ENCODE measurements around the gene SRL.
A peak's percentile ranks its signal among the peaks of the same experiment; 100 is the strongest.

The SRL gene

GRCh38 chr16:4241928-4242283, at the start of gene SRL:
Gene SRL, minus strand, starts transcription at chr16:4242080. Its CDS starts 13 bp downstream, at chr16:4242067.
- no peak for DNase-seq

GRCh38 chr16:4290236-4290830, 48.5 kb upstream of the SRL start:
- DNase-seq = peak; percentile 29

- DNase-seq = no peak
These were observed 46.5 kb upstream of the SRL start for GRCh38 chr16:4288148-4288921.

GRCh38 chr16:4285167-4285566, 43.3 kb upstream of the SRL start:
- peak; percentile 62 for DNase-seq

DNA sequence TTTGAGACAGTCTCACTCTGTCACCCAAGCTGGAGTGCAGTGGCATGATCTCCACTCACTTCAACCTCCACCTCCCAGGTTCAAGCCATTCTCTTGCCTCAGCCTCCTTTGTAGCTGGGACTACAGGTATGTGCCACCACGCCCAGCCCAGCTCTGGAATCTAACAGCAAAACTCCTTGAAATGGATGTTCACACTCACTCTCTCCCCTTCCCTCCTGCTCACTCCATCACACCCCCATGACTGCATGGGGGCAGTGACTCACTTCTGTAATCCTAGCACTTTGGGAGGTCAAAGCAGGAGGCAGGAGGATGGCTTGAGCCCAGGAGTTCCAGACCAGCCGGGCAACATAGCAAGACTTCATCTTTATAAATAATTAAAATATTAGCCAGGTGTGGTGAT, 42.1 kb upstream of the SRL start:
- no peak for DNase-seq

- DNase-seq = no peak
These were observed 41.6 kb upstream of the SRL start for GRCh38 chr16:4283441-4283840.

- no peak for DNase-seq
These were observed 38.7 kb upstream of the SRL start for GRCh38 chr16:4280625-4281024.

- DNase-seq = no peak
These were observed 36.2 kb upstream of the SRL start for GRCh38 chr16:4277987-4278513.

- DNase-seq = no peak
These were observed 34.0 kb upstream of the SRL start for GRCh38 chr16:4275861-4276260.

DNA sequence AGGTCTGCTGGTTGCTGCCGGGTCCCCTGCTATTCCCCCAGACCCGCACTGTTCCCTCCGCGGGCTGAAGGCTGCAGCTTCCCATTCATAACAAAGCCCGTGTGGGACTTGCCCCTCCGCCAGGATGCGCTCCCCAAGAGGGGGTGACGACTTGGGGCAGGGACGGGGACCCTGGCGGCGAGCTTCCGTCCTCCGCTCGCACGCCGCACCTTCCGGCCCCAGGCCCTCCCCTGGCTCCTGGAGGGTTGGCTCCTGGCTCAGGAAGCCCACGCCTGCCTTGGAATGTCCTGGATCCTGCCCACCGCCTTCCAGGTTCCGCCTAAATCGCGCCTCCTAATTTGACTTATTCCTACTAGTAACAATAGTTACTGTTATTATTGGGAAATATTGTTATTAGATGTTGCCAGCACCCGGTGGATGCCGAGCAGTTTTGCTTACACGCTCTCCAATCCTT, 32.0 kb upstream of the SRL start:
- DNase-seq = no peak

DNA sequence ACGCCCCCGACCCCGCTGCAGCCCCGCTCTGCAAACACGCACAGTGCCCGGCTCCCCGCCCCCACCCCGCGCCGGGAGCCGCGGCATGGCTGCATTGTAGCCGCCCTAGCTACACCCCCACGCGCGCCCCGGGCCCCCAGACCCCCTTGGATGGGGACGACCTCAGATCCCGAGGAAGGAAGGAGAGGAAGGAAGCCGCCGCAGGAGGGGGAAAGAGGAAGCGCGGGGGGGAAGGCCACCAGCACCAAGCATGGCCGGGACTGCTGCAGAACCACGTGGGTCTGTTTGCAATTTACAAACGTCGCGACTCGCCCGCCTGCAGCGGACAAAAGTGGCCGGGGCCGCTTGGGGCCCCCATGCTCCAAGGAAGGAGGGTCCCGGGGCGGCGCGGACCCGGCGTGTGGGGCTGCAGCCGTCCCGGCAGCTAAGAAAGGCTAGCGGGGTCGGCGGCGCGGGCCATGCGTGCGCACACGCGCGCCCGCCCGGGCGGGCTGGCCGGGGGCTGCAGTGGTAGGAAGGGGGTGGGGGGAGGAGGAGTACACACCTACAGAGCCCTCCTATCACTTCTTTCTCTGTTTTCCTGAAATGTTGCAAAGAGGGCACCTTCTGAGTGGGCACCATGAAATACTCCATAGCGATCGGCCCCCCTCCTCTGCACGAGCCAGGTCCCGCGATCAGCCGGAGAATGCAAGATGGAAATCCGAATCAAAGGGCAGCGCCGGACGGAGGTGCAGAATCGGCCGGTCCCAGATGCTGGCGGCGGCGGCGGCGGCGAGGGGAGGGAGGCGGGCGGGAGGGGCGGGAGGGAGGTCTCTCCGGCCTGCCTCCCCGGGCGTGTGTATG, 30.5 kb upstream of the SRL start:
- no peak for DNase-seq

DNA sequence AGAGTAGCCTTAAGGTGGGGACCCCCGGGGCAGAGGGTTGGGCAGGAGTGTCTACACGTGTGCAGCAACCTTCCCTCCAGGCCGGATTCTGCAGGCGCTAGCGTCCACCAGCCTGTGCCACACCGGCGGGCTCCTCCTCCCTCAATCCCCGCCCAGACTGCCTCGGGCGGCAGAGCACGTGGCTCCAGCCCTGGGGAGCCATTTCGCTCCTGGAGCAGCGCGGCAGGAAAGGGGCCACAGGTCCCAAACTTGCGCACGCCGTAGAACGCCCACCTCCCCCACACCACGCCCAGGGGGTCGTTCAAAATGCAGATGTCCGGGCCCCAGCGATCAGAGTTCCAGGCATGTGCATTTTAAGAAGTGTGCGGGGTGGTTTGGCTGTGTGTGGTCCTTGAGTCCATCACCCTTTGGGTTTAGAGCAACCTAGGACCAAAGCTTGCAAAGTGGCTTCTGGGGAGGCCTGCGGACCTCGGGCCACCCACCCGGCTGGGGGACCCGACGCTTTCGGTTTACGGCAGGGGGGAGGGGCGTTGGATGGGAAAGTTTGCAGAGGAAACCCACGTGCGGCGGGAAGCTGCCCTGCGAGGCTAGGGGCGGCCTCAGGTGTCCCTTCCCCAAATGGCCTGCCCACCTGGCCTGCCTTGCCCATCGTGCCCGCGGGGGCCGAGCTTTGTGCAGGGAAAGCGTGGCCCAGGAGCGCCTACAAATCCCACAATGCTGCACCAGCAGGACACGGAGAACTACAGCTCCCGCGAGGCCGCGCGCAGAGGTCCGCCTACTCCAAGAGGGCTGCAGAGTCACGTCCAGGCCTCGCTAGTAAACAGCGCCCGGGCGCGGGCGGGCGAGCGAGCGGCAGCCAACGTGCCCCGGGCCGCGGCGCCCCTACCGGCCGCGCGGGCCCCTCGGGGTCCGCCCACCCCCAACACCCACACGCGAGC, 29.6 kb upstream of the SRL start:
- DNase-seq = peak; percentile 91

DNA sequence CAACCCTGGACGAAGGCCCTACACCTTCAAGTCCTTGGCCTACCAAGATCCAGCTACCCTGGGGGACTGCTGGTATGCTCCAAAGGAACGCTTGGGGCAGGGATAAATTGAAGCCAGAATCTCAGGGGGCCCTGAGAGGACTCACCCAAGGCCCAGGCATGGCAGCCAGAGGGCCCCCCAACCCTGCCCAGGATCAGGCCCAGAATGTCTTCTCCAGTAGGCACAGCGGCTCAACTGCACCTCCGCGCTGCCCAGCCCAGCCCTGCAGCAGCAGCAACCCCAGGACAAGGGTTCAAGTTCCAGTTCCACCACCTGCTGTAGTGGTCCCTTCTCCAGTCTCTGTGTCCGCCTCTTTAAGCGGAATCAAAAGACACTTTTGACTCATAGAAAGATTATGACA, 28.7 kb upstream of the SRL start:
- no peak for DNase-seq

DNA sequence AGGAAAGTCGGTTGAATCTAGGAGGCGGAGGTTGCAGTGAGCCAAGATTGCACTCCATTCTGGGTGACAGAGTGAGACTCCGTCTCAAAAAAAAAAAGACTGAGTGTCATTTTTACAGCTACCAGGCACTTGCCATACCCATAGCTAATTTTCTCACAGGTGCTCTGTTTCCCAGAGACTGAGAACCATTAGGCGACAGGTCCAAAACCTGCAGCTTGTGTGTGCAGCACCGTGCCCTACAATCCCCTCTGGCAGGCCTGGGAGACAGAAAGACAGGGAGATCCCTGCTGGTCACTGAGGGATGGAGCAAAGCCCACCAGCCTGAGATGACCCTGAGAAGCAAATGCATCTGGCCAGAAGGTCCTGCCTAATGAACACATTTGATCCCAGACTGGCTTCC, 28.2 kb upstream of the SRL start:
- no peak for DNase-seq

DNA sequence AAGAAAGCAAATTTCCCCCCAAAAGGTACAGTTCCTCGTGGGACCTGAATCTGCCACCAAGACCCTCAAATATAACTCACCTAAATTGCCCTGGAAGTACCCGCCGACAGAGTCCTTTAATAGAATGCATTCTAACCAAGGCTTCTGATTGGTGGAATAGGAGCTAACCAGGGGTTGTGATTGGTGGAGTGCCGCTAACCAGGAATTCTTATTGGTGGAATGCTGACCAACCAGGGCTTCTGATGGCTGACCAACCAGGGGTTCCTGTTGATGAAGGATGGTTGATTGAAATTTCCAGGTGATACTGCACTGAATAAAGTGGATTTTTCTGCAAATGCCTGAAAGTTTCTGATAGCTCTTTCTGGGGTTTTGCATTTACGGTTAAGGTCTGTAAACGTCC, 24.5 kb upstream of the SRL start:
- no peak for DNase-seq

- no peak for DNase-seq
These were observed 23.8 kb upstream of the SRL start for GRCh38 chr16:4265676-4266075.

DNA sequence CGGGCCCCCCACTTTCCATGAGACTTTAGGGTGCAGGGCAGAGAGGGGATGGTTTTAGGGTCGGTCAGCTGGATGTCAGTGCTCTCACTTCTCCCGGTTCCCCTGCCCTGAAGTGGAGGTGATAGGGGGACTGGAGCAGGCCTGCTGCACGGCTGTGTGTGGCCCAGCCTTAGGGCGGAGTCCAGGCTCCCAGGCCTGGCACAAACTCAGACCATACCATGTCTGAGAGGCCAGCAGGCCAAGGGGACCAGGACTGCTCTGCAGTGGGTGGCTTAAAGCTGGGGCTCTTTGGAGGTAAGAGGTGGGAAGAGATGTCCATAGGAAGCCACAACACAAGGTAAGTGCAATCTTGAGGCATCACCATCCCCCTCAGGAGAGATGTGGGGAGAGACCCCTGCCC, 22.7 kb upstream of the SRL start:
- no peak for DNase-seq

DNA sequence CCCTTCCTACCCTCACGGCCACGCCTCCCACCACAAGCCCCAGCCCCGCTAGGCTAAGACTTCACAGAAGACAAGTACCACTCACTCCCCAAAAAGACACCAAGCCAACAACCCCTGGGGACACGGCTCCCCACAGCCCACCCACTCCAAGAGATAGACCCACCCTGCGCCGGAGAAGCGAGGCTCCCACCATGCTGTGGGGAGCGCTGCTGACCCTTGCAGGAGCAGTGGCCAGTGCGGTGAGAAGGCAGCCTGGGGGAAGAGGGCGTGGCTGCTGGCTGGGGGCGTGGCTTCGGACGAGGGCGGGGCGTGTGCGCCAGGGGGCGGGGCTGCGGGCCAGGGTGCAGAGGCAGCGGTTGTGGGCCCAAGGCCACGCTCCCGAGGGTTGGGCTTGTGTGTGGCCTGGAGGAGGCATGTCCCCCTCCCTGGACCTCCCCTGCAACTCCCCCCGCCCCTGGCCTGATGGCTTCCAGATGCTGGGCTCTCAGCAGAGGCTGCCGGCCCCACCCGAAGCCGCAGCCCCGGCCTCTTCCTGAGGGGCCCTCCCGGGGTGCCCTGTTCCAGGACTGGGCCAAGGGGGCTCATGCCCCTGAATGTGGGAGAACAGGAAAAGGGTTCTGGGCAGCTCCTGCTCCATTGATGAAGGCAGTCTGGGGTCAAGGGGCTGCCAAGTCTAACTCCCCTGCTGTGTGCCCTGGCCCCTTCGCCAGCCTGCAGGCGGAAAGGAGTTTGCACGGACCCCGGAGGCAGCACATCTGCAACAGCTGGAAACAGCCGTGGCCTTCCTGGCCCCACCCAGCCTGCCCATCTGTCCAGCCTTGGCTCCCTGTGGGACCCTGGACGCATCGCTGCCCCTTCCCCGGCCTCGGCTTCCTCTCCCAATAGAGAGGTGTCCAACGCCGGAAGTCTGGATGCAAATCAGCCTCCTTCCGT, 21.9 kb upstream of the SRL start:
- no peak for DNase-seq

- no peak for DNase-seq
These were observed 20.5 kb upstream of the SRL start for GRCh38 chr16:4262303-4262835.

DNA sequence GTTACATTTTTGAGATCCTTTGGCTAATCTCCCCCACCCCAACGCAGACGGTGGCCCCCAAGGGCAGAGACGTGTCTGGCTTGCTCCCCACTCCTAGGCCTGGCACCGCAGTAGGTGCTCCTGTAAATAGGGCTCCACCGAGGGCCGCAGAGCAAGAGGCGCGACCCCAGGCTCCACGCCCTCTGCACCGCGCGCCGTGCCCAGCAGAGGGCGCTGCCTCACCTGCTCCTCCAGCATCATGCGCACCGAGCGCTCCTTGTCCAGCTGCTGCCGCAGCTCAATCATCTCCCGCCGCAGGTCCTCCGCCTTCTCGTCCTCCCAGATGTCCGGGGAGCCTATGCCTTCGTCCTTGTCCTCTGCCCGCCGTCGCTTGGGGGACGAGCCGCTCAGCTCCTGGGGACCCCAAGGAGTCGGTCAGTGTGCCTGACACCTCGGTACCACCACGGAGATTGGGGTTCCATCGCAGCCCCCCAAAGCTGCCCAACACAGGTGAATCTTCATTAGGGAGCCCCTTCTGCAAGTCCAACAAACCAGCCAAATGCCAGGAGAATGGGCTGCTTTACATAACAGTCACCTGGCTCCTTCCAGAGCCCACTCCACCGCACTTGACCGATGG, 19.8 kb upstream of the SRL start:
- no peak for DNase-seq

GRCh38 chr16:4260360-4260759, 18.5 kb upstream of the SRL start:
- DNase-seq = peak; percentile 93
